ENCODE results near the gene CPXM2. TPM values are rescaled to one million over a fixed set of nuclear protein-coding genes. Genes with fewer than 3 reads are reported as not detected.

CPXM2 gene
- total and polyA plus RNA-seq, 2 experiments from 2014 or later: 3.7 to 4.9 TPM

DNA sequence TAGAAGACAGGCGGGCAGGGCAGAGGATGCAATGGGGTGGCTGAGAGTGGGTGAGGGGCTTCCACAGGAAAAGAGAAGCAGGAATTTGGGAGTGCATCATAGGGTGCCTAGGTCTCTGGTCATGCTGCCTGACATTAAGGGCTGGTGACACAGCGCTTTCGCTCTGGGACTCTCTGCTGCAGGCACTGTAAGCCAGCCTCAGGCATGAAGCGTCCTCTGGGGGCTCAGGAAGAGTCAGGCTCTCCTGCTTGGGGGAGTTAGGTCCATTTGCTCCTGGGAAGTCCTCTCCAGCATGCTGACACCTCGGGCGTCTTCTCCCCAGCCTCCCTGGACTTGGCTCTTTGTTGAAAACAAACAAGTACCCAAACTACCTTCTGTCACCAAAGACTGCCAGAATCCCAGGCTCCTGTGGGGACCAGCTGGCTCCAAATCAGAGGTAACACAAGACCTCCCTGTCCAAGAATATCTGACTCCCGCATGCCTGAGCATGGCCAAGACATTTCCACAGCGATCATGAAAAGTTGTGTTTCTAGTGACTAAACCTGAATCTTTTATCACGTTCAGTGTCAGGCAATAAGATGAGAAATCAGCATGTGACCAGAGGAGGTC is 170.1 kb downstream of the CPXM2 start:
- Histone ChIP-seq H2AFZ (no peak overlapping the region), H3K9me2 (replicated peaks; ENCODE audit: insufficient read depth) (no peaks in the 10 kb centered on the region), H3K79me2 (no peaks in the 10 kb centered on the region), H4K20me1 (ENCODE audit: insufficient read depth, poor library complexity, severe bottlenecking) (no peaks in the 10 kb centered on the region), H3K4me1 (ENCODE audit: insufficient read depth) (no peaks in the 10 kb centered on the region), H3K4me2 (no peak overlapping the region), H3K27me3 (no peaks in the 10 kb centered on the region), H3K4me3 (no peak overlapping the region), H3K27ac (no peak overlapping the region), H3K9me3 (ENCODE audit: low read depth) (no peaks in the 10 kb centered on the region), H3K36me3 (replicated peaks; ENCODE audit: insufficient read depth, low read depth) (no peaks in the 10 kb centered on the region)
- DNase-seq (ENCODE audit: low spot score): no peak
- WGBS (ENCODE audit: low lambda C conversion rate, missing lambda C conversion rate): 84% methylated on average over 9 of the region's 9 CpGs
- TF ChIP-seq EZH2 (IDR thresholded peaks at IDR 0.05; ENCODE audit: borderline replicate concordance) (no peak), EZH2phosphoT487 (IDR thresholded peaks at IDR 0.05; ENCODE audit: low read depth, severe bottlenecking, unreplicated experiment) (no peak)
- TF ChIP-seq, protein P1, sequence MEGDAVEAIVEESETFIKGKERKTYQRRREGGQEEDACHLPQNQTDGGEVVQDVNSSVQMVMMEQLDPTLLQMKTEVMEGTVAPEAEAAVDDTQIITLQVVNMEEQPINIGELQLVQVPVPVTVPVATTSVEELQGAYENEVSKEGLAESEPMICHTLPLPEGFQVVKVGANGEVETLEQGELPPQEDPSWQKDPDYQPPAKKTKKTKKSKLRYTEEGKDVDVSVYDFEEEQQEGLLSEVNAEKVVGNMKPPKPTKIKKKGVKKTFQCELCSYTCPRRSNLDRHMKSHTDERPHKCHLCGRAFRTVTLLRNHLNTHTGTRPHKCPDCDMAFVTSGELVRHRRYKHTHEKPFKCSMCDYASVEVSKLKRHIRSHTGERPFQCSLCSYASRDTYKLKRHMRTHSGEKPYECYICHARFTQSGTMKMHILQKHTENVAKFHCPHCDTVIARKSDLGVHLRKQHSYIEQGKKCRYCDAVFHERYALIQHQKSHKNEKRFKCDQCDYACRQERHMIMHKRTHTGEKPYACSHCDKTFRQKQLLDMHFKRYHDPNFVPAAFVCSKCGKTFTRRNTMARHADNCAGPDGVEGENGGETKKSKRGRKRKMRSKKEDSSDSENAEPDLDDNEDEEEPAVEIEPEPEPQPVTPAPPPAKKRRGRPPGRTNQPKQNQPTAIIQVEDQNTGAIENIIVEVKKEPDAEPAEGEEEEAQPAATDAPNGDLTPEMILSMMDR (IDR thresholded peaks at IDR 0.05; ENCODE audit: poor library complexity): no peak

DNA sequence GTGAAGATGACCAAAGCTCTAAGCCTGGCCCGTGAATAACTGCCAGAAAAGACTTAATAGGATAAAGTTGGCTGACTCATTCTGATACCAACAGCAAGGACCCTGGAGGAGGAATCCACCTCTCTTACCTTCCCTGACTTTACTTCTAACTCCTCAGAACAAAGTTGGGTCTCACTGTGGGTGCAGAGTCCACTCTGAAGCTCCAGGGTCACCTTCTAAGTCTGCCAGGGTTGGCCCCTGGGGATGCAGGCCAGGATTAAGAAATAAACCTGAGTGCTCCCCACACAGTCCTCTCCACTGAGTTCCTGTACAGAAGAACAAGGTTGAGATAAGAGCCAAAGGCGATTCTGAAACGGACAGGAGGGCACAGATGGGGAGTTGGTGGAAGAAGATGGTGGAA is 171.1 kb downstream of the CPXM2 start:
- H3K36me3 ChIP-seq (replicated peaks; ENCODE audit: insufficient read depth, low read depth): no peaks in the 10 kb centered on the region
- TF ChIP-seq, protein P1 (IDR thresholded peaks at IDR 0.05; ENCODE audit: poor library complexity): no peak
- TF ChIP-seq EZH2 (IDR thresholded peaks at IDR 0.05; ENCODE audit: borderline replicate concordance) (no peak), EZH2phosphoT487 (IDR thresholded peaks at IDR 0.05; ENCODE audit: low read depth, severe bottlenecking, unreplicated experiment) (no peak)

GRCh38 chr10:123718544-123719060 is 173.0 kb downstream of the CPXM2 start:
- no peaks in the 10 kb centered on the region for H3K36me3 ChIP-seq (replicated peaks; ENCODE audit: insufficient read depth, low read depth)
- H3K4me2 ChIP-seq: no peak overlapping the region
- no peak overlapping the region for H3K27ac ChIP-seq
- H3K9me2 ChIP-seq (replicated peaks; ENCODE audit: insufficient read depth): no peaks in the 10 kb centered on the region
- H3K9me3 ChIP-seq (ENCODE audit: low read depth): no peaks in the 10 kb centered on the region
- H2AFZ ChIP-seq: no peak overlapping the region
- DNase-seq (ENCODE audit: low spot score): no peak
- TF ChIP-seq EZH2 (IDR thresholded peaks at IDR 0.05; ENCODE audit: borderline replicate concordance): no peak
- TF ChIP-seq, protein P1 (IDR thresholded peaks at IDR 0.05; ENCODE audit: poor library complexity): no peak
- no peak for TF ChIP-seq EZH2phosphoT487 (IDR thresholded peaks at IDR 0.05; ENCODE audit: low read depth, severe bottlenecking, unreplicated experiment)
- no peaks in the 10 kb centered on the region for H3K4me1 ChIP-seq (ENCODE audit: insufficient read depth)
- no peaks in the 10 kb centered on the region for H4K20me1 ChIP-seq (ENCODE audit: insufficient read depth, poor library complexity, severe bottlenecking)
- no peaks in the 10 kb centered on the region for H3K27me3 ChIP-seq
- H3K79me2 ChIP-seq: no peaks in the 10 kb centered on the region
- H3K4me3 ChIP-seq: no peak overlapping the region
- 77% methylated on average over 4 of the region's 4 CpGs for WGBS (ENCODE audit: low lambda C conversion rate, missing lambda C conversion rate)

More for the DNA sequence above, 171.1 kb downstream of the CPXM2 start:
- Histone ChIP-seq H3K4me3 (no peak overlapping the region), H2AFZ (no peak overlapping the region), H4K20me1 (ENCODE audit: insufficient read depth, poor library complexity, severe bottlenecking) (no peaks in the 10 kb centered on the region), H3K27ac (no peak overlapping the region), H3K4me1 (ENCODE audit: insufficient read depth) (no peaks in the 10 kb centered on the region), H3K27me3 (no peaks in the 10 kb centered on the region), H3K4me2 (no peak overlapping the region), H3K79me2 (no peaks in the 10 kb centered on the region), H3K9me3 (ENCODE audit: low read depth) (no peaks in the 10 kb centered on the region), H3K9me2 (replicated peaks; ENCODE audit: insufficient read depth) (no peaks in the 10 kb centered on the region)
- WGBS (ENCODE audit: low lambda C conversion rate, missing lambda C conversion rate): 74% methylated on average over 3 of the region's 3 CpGs
- no peak for DNase-seq (ENCODE audit: low spot score)
